ENCODE results near the gene CPE.

DNA sequence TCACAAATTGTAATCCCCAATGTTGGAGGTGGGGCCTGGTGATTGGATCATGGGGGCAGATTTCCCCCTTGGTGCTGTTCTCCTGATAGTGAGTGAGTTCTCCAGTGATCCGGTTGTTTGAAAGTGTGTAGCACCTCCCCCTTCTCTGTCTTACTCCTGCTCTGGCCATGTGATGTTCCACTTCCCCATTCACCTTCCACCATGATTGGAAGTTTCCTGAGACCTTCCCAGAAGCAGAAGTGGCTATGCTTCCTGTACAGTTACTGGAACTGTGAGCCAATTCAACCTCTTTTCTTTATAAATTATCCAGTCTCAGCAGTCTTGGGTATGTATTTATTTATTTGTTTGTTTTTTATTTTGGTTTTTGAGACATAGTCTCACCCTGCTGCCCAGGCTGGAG is 143.2 kb downstream of the CPE start:
- TF ChIP-seq, protein P1, sequence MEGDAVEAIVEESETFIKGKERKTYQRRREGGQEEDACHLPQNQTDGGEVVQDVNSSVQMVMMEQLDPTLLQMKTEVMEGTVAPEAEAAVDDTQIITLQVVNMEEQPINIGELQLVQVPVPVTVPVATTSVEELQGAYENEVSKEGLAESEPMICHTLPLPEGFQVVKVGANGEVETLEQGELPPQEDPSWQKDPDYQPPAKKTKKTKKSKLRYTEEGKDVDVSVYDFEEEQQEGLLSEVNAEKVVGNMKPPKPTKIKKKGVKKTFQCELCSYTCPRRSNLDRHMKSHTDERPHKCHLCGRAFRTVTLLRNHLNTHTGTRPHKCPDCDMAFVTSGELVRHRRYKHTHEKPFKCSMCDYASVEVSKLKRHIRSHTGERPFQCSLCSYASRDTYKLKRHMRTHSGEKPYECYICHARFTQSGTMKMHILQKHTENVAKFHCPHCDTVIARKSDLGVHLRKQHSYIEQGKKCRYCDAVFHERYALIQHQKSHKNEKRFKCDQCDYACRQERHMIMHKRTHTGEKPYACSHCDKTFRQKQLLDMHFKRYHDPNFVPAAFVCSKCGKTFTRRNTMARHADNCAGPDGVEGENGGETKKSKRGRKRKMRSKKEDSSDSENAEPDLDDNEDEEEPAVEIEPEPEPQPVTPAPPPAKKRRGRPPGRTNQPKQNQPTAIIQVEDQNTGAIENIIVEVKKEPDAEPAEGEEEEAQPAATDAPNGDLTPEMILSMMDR (IDR thresholded peaks at IDR 0.05), result no peak
- TF ChIP-seq POLR2A (IDR thresholded peaks at IDR 0.05) (no peak), POLR2AphosphoS5 (IDR thresholded peaks at IDR 0.05) (no peak)
